GM21825 (cell line): Measurements from ENCODE around the gene SOWAHD.
"Not testable (repeated sequence)": the region's sequence is repeated elsewhere in the genome, so short reads cannot be mapped to it uniquely, and the experiment has no call there.

ENCODE experiments used
- ATAC-seq: cut with Tn5 transposase; IDR thresholded peaks from one replicate; pipeline ENCODE4 v1.9.1; 2021; ENCODE audit warnings: mild to moderate bottlenecking, moderate library complexity; ENCODE audit not compliant: unreplicated experiment

SOWAHD gene

GRCh38 chrX:119757646-119757978 lies 776 bp upstream of the SOWAHD start:
- ATAC-seq, result no peak

GRCh38 chrX:119758731-119759247 lies 401 bp downstream of the SOWAHD start:
- no peak for ATAC-seq

- ATAC-seq, result no peak
Observed at GRCh38 chrX:119759248-119759766, 919 bp downstream of the SOWAHD start.

GRCh38 chrX:119760026-119760877 lies 1.9 kb downstream of the SOWAHD start:
- no peak for ATAC-seq

GRCh38 chrX:119762718-119763117 lies 4.3 kb downstream of the SOWAHD start:
- ATAC-seq, result no peak

- no peak for ATAC-seq
Observed at GRCh38 chrX:119763181-119763580, 4.8 kb downstream of the SOWAHD start.

GRCh38 chrX:119763836-119764387 lies 5.5 kb downstream of the SOWAHD start:
- no peak for ATAC-seq

- not testable (repeated sequence) for ATAC-seq
Observed at GRCh38 chrX:119768436-119768835, 10.0 kb downstream of the SOWAHD start.

GRCh38 chrX:119769388-119769787 lies 11.0 kb downstream of the SOWAHD start:
- not testable (repeated sequence) for ATAC-seq

- ATAC-seq, result no peak
Observed at GRCh38 chrX:119775517-119776238, 17.3 kb downstream of the SOWAHD start.

- no peak for ATAC-seq
Observed at GRCh38 chrX:119778829-119779228, 20.4 kb downstream of the SOWAHD start.

- no peak for ATAC-seq
Observed at GRCh38 chrX:119783026-119783425, 24.6 kb downstream of the SOWAHD start.

- ATAC-seq, result no peak
Observed at GRCh38 chrX:119784747-119785446, 26.5 kb downstream of the SOWAHD start.

- peak; percentile 9 for ATAC-seq
Observed at GRCh38 chrX:119790977-119791436, 32.6 kb downstream of the SOWAHD start.

GRCh38 chrX:119791437-119792231 lies 33.2 kb downstream of the SOWAHD start, which contains the start of gene RPL39:
RPL39 (minus strand) TSS chrX:119791630; CDS start chrX:119791576, 54 bp downstream.
- ATAC-seq, result peak; percentile 94

GRCh38 chrX:119801253-119802221 lies 43.1 kb downstream of the SOWAHD start:
- ATAC-seq, result no peak

- no peak for ATAC-seq
Observed at GRCh38 chrX:119802546-119802945, 44.2 kb downstream of the SOWAHD start.

- not testable (repeated sequence) for ATAC-seq
Observed at GRCh38 chrX:119808461-119808860, 50.1 kb downstream of the SOWAHD start.
